HEK293 (cell line): Measurements from ENCODE around the gene OR5L2.

Experiments
- CTCF ChIA-PET: fragments of 350-600 bp; formaldehyde crosslinking; extraction: SDS; loops from one replicate; lab custom pipeline; 2021; ENCODE audit warnings: antibody characterized with exemption; lab: Yijun Ruan, JAX
- POLR2A ChIA-PET: fragments of 300-600 bp; formaldehyde crosslinking; extraction: SDS; loops from one replicate; lab custom pipeline; 2020; ENCODE audit warnings: antibody characterized with exemption, inconsistent platforms; lab: Yijun Ruan, JAX
- H3K27ac ChIP-seq: fragments of 200-500 bp; sonication (Bioruptor generic); 2 replicates; pipeline ENCODE4 v1.5.1; 2014; ENCODE audit warnings: low read depth, low read length, control low read depth, inconsistent platforms; ENCODE audit errors: extremely low read depth
- H3K36me3 ChIP-seq, 2 experiments: fragments of 200-500 bp in 1 of 2; sonication (Bioruptor generic) in 1 of 2; 1 replicate in 1 of 2; 2 replicates in 1 of 2; pipeline ENCODE4 v1.5.1; 2014 to 2017; ENCODE audit warnings: inconsistent platforms in 2 of 2, low read length in 2 of 2; ENCODE audit not compliant: control insufficient read depth in 2 of 2, insufficient read depth in 1 of 2
- H3K4me1 ChIP-seq: fragments of 200-500 bp; sonication (Bioruptor generic); 2 replicates; pipeline ENCODE4 v1.5.1; 2014; ENCODE audit warnings: mild to moderate bottlenecking, low read length, inconsistent platforms; ENCODE audit not compliant: control insufficient read depth, insufficient read depth
- H3K4me3 ChIP-seq: 2 replicates; pipeline ENCODE4 v1.5.1; 2011; ENCODE audit warnings: low read depth, mild to moderate bottlenecking, control low read depth, low read length, moderate library complexity
- H3K9me3 ChIP-seq: fragments of 200-500 bp; sonication (Bioruptor generic); 2 replicates; pipeline ENCODE4 v1.5.1; 2014; ENCODE audit warnings: low read depth, low read length, inconsistent platforms; ENCODE audit not compliant: control insufficient read depth, insufficient read depth
- AEBP2 ChIP-seq: fragments of 450-650 bp; formaldehyde crosslinking; IDR thresholded peaks from 2 replicates; pipeline ENCODE4 v1.5.1; 2016; ENCODE audit warnings: missing biosample characterization, missing genetic modification characterization, borderline replicate concordance
- GLI2 ChIP-seq: fragments of 450-650 bp; formaldehyde crosslinking; IDR thresholded peaks from 2 replicates; pipeline ENCODE4; 2017; ENCODE audit warnings: missing biosample characterization, missing genetic modification characterization, low read depth, borderline replicate concordance
- GLIS2 ChIP-seq: fragments of 450-650 bp; formaldehyde crosslinking; IDR thresholded peaks from 2 replicates; pipeline ENCODE4 v1.5.1; 2016; ENCODE audit warnings: missing biosample characterization, missing genetic modification characterization
- PRDM1 ChIP-seq: fragments of 450-650 bp; formaldehyde crosslinking; IDR thresholded peaks from 2 replicates; pipeline ENCODE4; 2016; ENCODE audit warnings: missing biosample characterization, missing genetic modification characterization
- SETDB1 ChIP-seq: IDR thresholded peaks from one replicate; pipeline ENCODE4 v1.6.1; 2017; ENCODE audit warnings: mild to moderate bottlenecking, low read length, moderate library complexity, mixed read lengths; ENCODE audit not compliant: insufficient read length
- SP3 ChIP-seq: fragments of 450-650 bp; formaldehyde crosslinking; IDR thresholded peaks from 2 replicates; pipeline ENCODE4 v1.5.1; 2016; ENCODE audit warnings: missing biosample characterization, missing genetic modification characterization
- YY1 ChIP-seq: fragments of 450-650 bp; formaldehyde crosslinking; IDR thresholded peaks from 2 replicates; pipeline ENCODE4 v1.5.1; 2018; ENCODE audit warnings: missing biosample characterization, missing genetic modification characterization
- ZFHX2 ChIP-seq: fragments of 450-650 bp; formaldehyde crosslinking; conservative IDR thresholded peaks from 2 replicates; pipeline ENCODE4 v1.5.1; 2016; ENCODE audit warnings: missing biosample characterization, missing genetic modification characterization
- ZFP41 ChIP-seq: fragments of 450-650 bp; formaldehyde crosslinking; IDR thresholded peaks from 2 replicates; pipeline ENCODE4 v1.5.1; 2016; ENCODE audit warnings: missing biosample characterization, missing genetic modification characterization, borderline replicate concordance
- ZFP69B ChIP-seq: fragments of 450-650 bp; formaldehyde crosslinking; IDR thresholded peaks from 2 replicates; pipeline ENCODE4 v1.5.1; 2016; ENCODE audit warnings: missing biosample characterization, missing genetic modification characterization
- ZNF10 ChIP-seq: fragments of 450-650 bp; formaldehyde crosslinking; IDR thresholded peaks from 2 replicates; pipeline ENCODE4 v1.5.1; 2017; ENCODE audit warnings: missing biosample characterization, missing genetic modification characterization
- ZNF148 ChIP-seq: fragments of 450-650 bp; formaldehyde crosslinking; IDR thresholded peaks from 2 replicates; pipeline ENCODE4 v1.5.0; 2017; ENCODE audit warnings: missing biosample characterization, missing genetic modification characterization, borderline replicate concordance
- ZNF16 ChIP-seq: fragments of 450-650 bp; formaldehyde crosslinking; IDR thresholded peaks from 2 replicates; pipeline ENCODE4 v1.5.1; 2016; ENCODE audit warnings: low read depth, missing biosample characterization, missing genetic modification characterization
- ZNF184 ChIP-seq: fragments of 450-650 bp; IDR thresholded peaks from 2 replicates; pipeline ENCODE4 v1.5.1; 2018; ENCODE audit warnings: missing biosample characterization, mild to moderate bottlenecking, missing genetic modification characterization
- ZNF19 ChIP-seq: fragments of 450-650 bp; formaldehyde crosslinking; IDR thresholded peaks from 2 replicates; pipeline ENCODE4; 2016; ENCODE audit warnings: missing biosample characterization, missing genetic modification characterization, low read depth
- ZNF280D ChIP-seq: fragments of 450-650 bp; formaldehyde crosslinking; IDR thresholded peaks from 2 replicates; pipeline ENCODE4 v1.5.1; 2016; ENCODE audit warnings: missing biosample characterization, missing genetic modification characterization
- ZNF311 ChIP-seq: fragments of 450-650 bp; formaldehyde crosslinking; IDR thresholded peaks from 2 replicates; pipeline ENCODE4 v1.5.1; 2017; ENCODE audit warnings: missing biosample characterization, missing genetic modification characterization, borderline replicate concordance
- ZNF362 ChIP-seq: fragments of 450-650 bp; formaldehyde crosslinking; IDR thresholded peaks from 2 replicates; pipeline ENCODE4 v1.5.1; 2016; ENCODE audit warnings: missing biosample characterization, missing genetic modification characterization
- ZNF433 ChIP-seq: fragments of 450-650 bp; formaldehyde crosslinking; IDR thresholded peaks from 2 replicates; pipeline ENCODE4 v1.5.1; 2016; ENCODE audit warnings: missing biosample characterization, missing genetic modification characterization, low read depth
- ZNF529 ChIP-seq: fragments of 450-650 bp; formaldehyde crosslinking; IDR thresholded peaks from 2 replicates; pipeline ENCODE4 v1.5.1; 2017; ENCODE audit warnings: missing genetic modification characterization, missing biosample characterization; ENCODE audit not compliant: insufficient replicate concordance
- ZNF561 ChIP-seq: fragments of 450-650 bp; IDR thresholded peaks from 2 replicates; pipeline ENCODE4 v1.5.1; 2018; ENCODE audit warnings: missing biosample characterization, missing genetic modification characterization, borderline replicate concordance
- ZNF585B ChIP-seq: fragments of 450-650 bp; formaldehyde crosslinking; IDR thresholded peaks from 2 replicates; pipeline ENCODE4 v1.5.1; 2016; ENCODE audit warnings: missing biosample characterization, missing genetic modification characterization
- ZNF624 ChIP-seq: fragments of 450-650 bp; formaldehyde crosslinking; IDR thresholded peaks from 2 replicates; pipeline ENCODE4 v1.5.1; 2017; ENCODE audit warnings: missing biosample characterization, missing genetic modification characterization
- ZSCAN18 ChIP-seq: fragments of 450-650 bp; formaldehyde crosslinking; IDR thresholded peaks from 2 replicates; pipeline ENCODE4 v1.5.1; 2016; ENCODE audit warnings: missing biosample characterization, missing genetic modification characterization
- ZSCAN4 ChIP-seq: fragments of 450-650 bp; formaldehyde crosslinking; IDR thresholded peaks from 2 replicates; pipeline ENCODE4 v1.5.1; 2017; ENCODE audit warnings: missing biosample characterization, missing genetic modification characterization

The OR5L2 gene

GRCh38 chr11:55826919-55827318, at the start of gene OR5L2:
Gene OR5L2 (plus strand): TSS chr11:55827219. CDS start chr11:55827219, 0 bp downstream.
- no peaks in the 10 kb centered on the region for H3K36me3 ChIP-seq
- POLR2A ChIA-PET = no interaction called here
- H3K9me3 ChIP-seq = no peaks in the 10 kb centered on the region
- CTCF ChIA-PET = no interaction called here
- no peak within 1 kb of the TSS for H3K27ac ChIP-seq
- TF ChIP-seq ZFP41 (tag by site-specific recombination) (no peak), ZNF148 (tag by site-specific recombination) (no peak), ZNF529 (tag by site-specific recombination) (no peak), ZNF585B (tag by site-specific recombination) (no peak), ZSCAN18 (tag by site-specific recombination) (no peak), AEBP2 (no peak), ZNF184 (no peak), GLIS2 (tag by site-specific recombination) (no peak), ZFHX2 (tag by site-specific recombination) (no peak), YY1 (tag by site-specific recombination) (no peak), ZNF19 (tag by site-specific recombination) (no peak), ZNF16 (tag by site-specific recombination) (no peak), SP3 (tag by site-specific recombination) (no peak), GLI2 (no peak), ZNF311 (no peak), ZNF10 (tag by site-specific recombination) (no peak), ZNF433 (tag by site-specific recombination) (no peak), ZNF561 (tag by site-specific recombination) (no peak), SETDB1 (no peak)
- H3K4me3 ChIP-seq = no peak within 1 kb of the TSS
- no peaks in the 10 kb centered on the region for H3K4me1 ChIP-seq

GRCh38 chr11:55791606-55792005, 35.4 kb upstream of the OR5L2 start:
- H3K4me3 ChIP-seq = no peak overlapping the region
- no peaks in the 10 kb centered on the region for H3K9me3 ChIP-seq
- POLR2A ChIA-PET = no interaction called here
- no peaks in the 10 kb centered on the region for H3K36me3 ChIP-seq
- no peaks in the 10 kb centered on the region for H3K4me1 ChIP-seq
- CTCF ChIA-PET = no interaction called here
- H3K27ac ChIP-seq = no peak overlapping the region
- TF ChIP-seq ZNF624 (tag by site-specific recombination) (no peak), PRDM1 (no peak), ZNF362 (no peak), ZNF280D (tag by site-specific recombination) (no peak), ZFP69B (tag by site-specific recombination) (no peak), ZSCAN4 (no peak)
